SK-N-DZ (cell line): ENCODE measurements around the gene APOLD1.
A peak's percentile ranks its signal among the peaks of the same experiment; 100 is the strongest.
"Not testable (repeated sequence)": the region's sequence is repeated elsewhere in the genome, so short reads cannot be mapped to it uniquely, and the experiment has no call there.

ENCODE experiments used
- DNase-seq: peaks from one replicate; pipeline ENCODE4 v3.0.0-alpha.2; 2015; ENCODE audit warnings: low spot score

The APOLD1 gene

DNA sequence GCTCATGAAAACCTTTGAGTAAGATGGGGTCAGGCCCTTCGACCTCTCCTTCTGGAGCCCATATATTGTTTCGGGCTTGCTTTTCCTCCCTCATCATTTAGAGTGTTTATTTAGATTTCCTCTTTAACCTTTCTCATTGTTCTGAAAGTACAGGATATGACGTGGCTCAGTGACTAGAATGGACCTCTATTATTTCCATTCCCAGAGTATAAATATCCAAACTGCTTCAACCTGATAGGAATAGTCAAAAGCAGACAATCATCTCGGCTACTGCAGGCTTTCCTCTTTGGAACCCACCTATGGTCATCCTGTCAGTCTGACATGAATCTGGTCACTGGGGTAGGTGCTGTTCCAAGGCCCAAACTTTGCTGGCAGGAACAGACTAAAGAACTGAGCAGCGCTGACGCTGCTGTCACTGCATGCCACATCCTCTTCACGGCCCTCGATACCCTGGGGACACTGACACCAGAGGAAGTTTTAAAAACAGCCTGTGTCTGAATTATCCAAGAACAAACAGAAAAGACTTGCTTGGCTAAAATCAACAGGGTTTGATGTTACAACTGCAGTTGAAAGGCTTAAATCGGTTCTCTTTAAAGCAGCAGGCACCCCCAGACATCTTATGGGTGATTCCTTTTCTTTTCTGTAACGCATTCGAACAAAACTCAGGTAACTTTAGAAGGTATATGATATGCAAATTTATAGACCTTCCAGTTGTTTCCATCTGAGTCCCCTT, 22.7 kb downstream of the APOLD1 start:
- no peak for DNase-seq

DNA sequence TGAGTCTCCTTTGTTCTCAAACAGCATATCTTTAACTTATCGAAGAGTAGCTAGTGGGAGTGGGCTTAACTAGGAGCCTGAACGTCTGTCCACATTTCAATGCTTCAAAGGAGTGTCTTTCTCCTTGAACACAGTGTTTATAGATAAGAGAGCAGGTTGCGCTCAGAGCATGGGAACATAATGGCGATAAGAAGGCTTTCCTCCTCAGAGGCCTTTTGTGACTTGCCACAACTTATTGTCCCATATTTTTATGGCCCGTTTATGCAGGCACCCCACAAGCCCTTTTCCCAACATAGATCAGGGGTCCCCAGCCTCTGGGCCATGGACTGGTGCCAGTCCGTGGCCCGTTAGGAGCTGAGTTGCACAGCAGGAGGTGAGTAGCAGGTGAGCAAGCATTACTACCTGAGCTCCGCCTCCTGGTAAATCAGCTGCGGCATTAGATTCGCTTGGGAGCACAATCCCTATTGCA, 25.1 kb downstream of the APOLD1 start:
- DNase-seq = no peak

DNA sequence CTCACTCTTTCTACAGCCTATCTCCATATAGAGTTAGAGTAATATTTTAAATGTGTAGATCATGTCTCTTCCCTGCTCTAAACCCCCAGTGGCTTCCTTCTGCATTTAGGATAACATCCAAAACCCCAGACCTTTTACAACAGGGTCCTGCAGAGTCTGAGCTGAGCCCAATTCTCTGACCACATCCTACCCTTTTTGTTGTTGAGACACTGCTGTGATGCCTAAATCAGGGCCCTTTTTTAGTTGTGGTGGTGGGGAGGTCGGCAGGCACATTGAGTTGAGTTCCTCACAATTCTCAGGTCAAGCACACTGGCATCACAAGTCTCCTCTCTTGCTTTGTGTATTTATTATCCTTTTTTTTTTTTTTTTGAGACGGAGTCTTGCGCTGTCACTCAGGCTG, 25.9 kb downstream of the APOLD1 start:
- no peak for DNase-seq

DNA sequence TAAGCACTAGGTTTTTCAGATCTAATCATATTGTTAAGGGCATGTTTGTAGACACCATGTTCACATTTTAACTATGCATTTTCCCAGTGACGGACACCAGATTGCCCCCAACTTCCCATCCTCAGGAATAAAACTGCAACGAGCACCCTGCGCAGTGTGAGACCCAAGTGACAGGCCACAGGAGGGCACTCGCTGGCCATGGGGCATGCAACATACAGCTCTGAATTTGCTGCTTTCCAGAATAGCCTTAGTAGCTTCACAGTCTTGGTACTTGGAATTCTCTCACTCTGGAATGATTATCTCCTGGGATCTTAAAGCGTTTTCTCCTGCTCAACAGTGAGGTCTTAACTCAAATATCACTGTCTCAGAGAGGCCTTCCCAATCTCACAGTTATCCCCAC, 26.7 kb downstream of the APOLD1 start:
- no peak for DNase-seq

DNA sequence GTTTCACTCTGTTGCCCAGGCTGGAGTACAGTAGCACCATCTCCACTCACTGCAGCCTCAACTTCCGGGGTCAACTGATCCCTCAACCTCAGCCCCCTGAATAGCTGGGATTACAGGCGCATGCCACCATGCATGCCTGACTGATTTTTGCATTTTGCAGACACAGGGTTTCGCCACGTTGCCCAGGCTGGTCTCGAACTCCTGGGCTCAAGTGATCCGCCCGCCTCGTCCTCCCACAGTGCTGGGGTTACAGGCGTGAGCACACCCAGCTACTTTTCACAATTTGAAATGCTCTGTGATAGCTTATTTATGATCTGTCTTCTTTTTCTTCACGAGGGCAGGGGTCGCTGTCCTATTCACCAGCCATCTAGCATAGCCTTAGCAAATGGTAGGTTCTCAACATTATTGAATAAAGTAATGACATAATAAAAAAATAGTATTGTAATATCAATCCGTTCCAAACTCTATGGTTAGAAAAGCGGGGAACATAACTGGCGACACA, 27.2 kb downstream of the APOLD1 start:
- no peak for DNase-seq

DNA sequence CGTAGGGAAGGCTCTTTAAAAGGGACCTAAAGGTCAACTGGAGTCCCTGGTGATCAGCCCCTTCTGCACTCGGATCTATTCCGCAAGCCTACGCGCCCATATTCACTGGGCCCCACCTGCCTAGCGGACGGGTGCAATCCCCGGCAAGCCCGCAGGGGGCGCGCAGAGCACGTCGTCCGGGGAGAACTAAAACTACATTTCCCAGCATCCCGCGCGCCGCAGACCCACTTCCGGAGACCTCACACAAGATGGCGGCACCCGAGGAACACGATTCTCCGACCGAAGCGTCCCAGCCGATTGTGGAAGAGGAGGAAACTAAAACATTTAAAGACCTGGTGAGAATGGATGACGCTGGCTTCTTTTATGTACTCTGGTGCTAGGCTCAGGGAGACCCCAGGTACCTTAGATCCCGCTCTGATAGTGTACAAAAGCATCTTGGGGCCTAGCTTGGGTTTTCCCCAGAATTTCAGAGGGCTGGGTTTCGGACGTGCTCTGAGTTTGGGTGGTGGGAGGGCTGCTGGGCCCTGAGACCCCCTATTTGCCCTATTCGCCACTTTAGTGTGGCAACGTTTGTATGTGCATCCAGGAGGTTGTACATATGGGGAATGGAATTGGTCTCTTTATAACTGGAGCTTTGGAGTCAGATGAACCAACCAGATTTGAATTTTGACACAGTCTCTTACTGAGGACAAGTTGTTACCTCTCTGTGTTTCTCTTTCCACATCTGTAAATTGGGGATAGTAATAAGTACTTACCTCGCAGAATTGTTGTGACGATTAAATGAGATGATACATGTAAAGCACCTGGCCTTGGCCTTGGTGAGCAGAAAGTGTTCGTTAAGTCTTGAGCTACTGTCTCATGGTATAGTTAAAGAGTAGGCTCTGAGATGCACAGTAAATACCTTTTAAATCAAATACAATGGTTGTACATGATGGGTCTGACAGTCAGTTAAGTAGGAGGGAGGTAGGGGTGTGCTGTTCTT, 28.0 kb downstream of the APOLD1 start, which contains the start of gene DDX47:
TSS of gene DDX47 (plus strand) at position 227 of the 982 bp plus-strand sequence. CDS start at position 249, 22 bp downstream.
- peak; percentile 95 for DNase-seq

DNA sequence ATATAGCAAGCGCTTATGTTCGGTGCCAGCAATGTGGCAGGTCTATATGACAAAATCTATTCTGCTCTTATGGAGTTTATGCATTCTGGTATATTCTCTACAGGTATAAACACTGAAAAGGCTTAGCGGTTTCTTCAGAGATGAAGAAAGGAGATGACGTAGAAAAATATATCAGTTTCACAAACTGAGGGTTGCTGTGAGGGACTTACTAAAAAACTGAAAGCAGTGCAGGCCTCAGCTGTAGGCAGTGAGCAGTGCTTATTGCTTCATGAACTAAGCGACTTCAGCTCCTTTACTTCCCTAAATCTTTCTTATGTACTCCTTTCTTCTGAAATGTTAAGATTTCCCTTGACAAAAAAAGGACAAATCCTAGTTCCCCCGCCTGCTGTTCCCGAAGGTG, 32.2 kb downstream of the APOLD1 start:
- DNase-seq = no peak

DNA sequence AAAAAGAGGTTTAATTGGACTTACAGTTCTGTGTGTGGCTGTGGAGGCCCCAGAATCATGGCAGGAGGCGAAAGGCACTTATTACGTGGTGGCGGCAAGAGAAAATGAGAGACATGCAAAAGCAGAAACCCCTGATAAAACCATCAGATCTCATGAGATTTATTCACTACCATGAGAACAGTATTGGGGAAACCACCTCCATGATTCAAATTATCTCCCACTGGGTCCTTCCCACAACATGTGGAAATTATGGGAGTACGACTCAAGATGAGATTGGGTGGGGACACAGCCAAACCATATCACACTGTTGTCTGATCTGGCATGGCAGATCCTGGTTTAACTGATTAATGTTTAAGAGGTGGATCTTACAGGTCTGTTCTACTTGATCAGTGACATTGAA, 33.2 kb downstream of the APOLD1 start:
- DNase-seq = no peak

DNA sequence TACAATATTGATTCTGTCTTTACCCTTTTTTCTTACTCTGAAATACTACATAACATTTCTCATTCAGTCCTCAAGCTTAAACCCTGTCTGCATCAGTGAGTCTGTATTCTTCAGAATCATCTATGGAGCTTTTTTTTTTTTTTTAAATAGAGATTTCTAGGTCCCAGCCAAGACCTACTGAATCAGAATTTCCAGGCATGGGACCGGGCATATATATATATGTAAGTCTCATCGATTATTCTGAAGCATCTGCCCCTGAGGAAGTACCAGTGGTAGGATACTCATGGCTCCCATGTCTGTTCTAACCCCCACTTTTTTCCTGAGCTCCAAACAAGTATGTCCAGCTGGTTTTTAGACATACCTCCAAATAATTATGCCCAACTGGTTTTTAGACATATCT, 33.8 kb downstream of the APOLD1 start:
- DNase-seq = no peak

DNA sequence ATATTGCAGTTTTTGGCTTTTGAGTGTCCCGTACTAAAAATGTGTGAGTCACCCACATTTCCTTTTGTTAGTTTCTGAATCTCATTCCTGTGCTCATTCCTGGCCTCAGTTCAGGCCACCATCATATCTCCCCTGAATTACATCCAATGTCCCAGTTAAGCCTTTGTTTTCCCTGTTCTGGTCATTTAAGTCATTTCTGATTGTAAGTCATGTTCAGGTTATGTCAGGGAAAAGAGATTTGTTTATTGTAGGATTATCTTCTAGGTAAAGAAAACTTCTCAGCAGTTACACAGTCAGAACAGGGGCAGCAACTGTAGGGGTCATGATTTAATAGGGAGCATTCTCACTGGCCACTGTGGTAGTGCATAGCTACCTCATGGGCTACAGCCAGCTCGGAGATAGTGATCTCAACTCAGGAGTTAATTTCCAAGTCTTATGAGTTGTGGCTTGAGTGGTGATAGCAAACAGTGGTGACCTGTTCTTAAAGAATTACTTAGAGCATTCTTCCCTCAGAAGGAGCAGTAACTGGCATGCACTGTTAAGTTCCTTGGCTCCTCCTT, 34.4 kb downstream of the APOLD1 start:
- DNase-seq = no peak

DNA sequence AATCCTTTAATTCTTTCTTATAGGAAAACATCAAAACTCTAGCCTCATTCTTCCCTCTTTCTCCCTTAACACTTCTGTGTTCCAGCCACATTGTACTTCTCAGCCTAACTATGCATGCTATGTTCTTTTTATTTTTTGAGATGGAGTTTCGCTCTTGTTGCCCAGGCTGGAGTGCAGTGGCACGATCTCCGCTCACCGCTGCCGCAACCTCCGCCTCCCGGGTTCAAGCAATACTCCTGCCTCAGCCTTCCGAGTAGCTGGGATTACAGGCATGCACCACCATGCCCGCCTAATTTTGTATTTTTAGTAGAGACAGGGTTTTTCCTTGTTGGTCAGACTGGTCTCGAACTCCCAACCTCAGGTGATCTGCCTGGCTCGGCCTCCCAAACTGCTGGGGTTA, 34.9 kb downstream of the APOLD1 start:
- DNase-seq = not testable (repeated sequence)

DNA sequence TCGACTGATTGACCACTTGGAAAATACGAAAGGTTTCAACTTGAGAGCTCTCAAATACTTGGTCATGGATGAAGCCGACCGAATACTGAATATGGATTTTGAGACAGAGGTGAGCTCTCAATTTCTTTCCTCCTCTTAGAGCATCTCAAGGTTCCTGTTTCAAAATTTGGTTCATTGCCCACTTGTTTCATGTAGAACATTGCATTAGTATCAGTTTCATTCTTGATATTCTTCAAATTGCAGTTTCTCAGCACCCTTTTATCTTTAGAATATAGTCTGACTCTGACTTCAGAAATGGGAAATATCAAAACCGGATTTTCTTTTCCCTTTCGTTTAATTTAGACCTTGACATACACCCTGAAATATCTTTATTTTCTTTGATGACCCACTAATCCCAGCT, 36.5 kb downstream of the APOLD1 start:
- no peak for DNase-seq

DNA sequence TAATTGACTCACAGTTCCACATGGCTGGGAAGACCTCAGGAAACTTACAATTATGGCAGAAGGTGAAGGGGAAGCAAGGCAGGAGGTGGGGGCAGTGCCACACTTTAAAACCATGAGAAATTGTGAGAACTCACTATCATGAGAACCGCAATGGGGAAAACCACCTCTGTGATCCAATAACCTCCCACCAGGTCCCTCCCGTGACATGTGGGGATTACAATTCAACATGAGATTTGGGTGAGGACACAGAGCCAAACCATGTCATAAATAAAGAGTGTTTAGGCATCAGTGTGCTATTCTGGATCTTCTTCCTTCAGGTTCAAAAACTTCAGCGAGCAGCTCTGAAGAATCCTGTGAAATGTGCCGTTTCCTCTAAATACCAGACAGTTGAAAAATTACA, 37.4 kb downstream of the APOLD1 start:
- DNase-seq = no peak

DNA sequence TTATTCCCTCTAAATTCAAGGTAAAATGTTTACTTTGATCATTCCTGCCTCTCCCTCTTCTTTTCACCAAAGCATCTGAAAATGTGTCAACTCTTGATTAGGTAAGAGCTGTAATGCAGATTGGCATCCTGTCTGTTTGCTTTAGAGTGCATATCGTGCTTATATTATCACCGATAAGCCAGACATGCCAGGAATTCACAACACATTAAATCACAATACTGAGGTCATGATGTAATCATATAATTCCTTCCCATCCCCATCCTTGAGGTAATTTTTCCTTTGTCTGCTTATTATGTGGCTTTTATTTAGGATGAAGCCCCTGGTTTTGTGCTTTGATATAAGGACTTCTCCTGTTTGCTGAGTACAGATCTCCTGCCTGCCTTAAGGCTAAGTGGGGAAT, 37.8 kb downstream of the APOLD1 start:
- DNase-seq = no peak

DNA sequence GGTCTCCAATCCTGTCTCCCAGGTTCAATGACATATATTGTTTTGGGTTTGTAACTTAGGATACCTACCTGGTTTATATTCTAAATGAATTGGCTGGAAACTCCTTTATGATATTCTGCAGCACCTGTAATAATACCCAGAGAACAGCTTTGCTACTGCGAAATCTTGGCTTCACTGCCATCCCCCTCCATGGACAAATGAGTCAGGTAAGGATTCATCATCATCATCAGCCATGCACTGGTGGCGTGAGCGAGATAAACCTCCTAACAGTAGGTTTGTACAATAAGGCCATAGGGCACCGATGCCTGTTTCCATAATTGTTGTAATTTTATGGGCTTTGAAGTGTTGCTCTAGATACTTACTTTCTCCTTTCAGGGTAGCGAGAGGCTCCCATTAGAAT, 38.4 kb downstream of the APOLD1 start:
- DNase-seq = no peak

DNA sequence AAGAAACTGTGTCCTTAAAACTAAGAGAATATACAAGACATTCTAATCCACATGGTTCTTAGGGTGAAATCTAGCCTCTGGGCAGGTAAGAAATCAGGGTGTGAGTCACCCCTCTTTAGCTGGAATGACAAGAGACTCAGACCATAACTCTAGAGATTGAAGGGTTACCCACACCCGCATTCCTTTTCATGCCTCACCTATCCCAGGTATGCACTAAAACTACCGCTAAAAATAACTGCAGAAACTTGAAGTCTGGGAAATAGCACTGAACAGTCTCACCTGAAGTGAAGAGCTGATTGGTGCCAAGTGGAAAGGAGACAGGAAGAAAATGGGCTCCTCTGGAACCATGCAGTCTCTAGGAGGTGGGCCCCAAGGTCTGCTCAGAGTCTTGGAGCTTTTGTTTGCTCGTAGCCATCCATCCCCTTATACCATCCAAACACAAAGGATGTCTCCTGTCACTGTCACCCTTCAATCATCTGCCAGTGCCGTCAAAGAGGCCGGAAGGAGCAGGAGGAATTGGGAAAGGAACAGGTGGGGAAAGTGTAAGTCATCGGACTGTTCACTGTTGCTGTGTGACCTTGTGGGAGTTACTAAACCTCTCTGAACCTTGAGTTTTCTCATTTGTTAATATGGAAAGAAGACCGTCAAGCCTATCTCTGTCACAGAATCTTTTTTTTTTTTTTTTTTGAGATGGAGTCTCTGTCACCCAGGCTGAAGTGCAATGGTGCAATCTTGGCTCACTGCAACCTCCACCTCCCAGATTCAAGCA, 50.1 kb downstream of the APOLD1 start:
- DNase-seq = no peak

DNA sequence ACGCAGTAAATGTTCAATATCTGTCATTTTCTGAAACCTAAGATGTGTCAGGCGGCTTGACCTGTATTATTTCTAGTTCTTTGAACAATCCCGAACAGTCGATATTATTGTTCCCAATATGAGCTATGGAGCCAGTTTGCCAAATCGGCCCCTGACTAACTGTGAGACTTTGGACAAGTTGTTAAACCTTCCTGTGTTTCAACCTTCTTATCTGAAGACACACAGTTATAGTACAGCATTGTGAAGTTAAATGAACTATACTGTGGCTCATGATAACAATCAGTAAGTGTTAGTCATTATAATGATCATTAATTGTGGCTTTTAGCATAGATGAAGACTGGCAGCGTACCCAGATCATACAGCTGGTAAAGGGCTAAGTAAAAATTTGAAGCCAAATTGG, 51.1 kb downstream of the APOLD1 start:
- no peak for DNase-seq

DNA sequence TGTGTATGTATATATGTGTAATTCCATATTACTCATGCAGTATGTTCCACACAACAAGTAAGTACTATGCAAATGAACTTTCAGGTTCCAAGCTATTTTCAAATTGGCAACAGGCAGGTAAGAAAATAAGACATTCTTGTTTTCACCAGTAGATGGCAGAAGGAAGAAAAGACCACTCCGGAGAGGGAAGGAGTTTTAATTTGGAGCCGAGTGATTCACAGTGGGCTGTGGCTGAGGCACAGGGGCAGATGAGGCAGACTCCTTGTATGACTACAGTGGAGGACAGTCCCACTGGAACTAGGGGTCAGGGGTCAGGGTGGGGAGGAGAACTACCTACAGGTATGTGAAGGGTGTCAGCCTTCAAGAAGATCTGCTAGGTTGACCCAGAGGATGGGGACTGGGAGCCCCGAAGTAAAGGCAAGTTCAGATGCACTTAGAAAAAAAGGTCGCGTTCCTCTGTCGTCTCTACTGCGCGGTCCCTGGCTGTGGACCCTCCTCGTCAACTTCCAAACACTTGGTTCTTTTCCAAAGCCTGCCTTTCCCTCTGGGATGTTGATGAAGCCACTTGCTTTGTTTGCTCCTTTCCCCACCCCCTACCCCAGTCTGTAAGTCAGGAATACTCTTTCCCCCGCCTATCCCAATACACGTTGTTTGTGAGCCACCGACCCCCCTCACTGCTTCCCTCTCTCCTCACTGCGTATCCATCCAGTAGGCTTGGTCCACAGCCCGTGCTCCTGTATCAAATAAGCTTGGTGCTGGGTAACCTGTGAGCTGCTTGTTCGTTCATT, 51.8 kb downstream of the APOLD1 start:
- DNase-seq = peak; percentile 54

DNA sequence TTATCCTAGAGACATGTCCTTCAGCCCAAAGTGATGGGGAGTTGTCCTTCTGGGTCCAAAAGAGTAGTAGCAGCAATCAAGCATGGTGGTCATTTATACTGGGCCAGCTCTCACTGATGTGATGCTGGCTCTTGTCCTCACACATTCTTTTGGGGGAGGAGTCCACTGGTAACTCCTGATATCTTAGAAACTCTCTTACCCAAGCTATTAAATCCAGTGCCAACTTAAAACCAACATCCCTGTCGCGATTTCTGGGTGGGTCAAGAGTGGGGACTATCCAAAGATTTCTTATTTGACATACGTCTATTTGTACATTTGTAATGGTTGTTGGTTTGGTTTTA, 52.3 kb downstream of the APOLD1 start:
- DNase-seq = no peak

DNA sequence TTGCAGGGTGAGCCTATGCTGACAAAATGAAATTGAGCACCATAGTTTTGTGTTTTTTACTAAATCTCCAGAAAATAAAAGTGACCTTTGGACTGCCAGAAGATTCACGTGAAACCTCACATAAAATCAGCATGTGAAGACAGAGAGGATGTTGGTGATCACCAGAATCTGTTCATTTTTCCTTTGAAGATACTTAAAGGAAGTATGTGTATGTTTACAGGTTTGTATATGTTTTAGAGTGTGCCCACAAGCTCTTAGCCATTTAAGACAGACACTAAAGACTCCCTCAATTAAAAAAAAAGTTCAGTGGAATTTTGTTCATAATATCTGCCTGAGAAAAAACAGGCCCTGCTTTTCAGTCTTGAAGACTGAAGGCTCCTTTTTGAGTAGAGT, 53.5 kb downstream of the APOLD1 start:
- no peak for DNase-seq

DNA sequence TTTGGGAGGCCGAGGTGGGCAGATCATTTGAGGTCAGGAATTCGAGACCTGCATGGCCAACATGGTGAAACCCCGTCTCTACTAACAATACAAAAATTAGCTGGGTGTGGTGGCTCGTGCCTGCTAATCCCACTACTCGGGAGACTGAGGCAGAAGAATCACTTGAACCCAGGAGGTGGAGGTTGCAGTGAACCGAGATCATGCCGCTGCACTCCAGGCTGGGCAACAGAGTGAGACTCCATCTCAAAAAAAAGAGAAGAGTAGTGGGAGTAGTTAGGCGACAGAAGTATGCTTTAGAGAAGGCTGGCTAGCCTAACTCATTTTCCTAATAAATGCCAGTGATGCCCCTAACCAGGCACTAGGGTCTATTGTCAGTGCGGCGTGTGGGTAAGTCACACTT, 54.0 kb downstream of the APOLD1 start:
- DNase-seq = not testable (repeated sequence)
